Liver (tissue), 3 donors: ENCODE measurements around the gene C2orf74.

Source experiments
- FOXA1 ChIP-seq: IDR thresholded peaks from 2 replicates; pipeline ENCODE4 v1.6.1; 2016; ENCODE audit warnings: antibody characterized with exemption
- HNF4G ChIP-seq: IDR thresholded peaks from 2 replicates; pipeline ENCODE4 v1.6.1; 2016; ENCODE audit warnings: antibody characterized with exemption
- TAF1 ChIP-seq: conservative IDR thresholded peaks from 2 replicates; pipeline ENCODE4 v1.6.1; 2016; ENCODE audit warnings: antibody characterized with exemption, mild to moderate bottlenecking
- YY1 ChIP-seq: IDR thresholded peaks from 2 replicates; pipeline ENCODE4 v1.6.1; 2016; ENCODE audit warnings: antibody characterized with exemption, mild to moderate bottlenecking
- TF ChIP-seq, protein P1 (sequence below): fragments of 150-350 bp; IDR thresholded peaks from 2 replicates; pipeline ENCODE4 v1.5.1; 2017; ENCODE audit warnings: improper control_type of control experiment, low read depth, low read length; ENCODE audit not compliant: missing input control
- TF ChIP-seq, protein P2 (sequence below): IDR thresholded peaks from 2 replicates; pipeline ENCODE4 v1.6.1; 2016; ENCODE audit warnings: antibody characterized with exemption
- donor health status: healthy.
- donor health status: healthy.

DNA sequence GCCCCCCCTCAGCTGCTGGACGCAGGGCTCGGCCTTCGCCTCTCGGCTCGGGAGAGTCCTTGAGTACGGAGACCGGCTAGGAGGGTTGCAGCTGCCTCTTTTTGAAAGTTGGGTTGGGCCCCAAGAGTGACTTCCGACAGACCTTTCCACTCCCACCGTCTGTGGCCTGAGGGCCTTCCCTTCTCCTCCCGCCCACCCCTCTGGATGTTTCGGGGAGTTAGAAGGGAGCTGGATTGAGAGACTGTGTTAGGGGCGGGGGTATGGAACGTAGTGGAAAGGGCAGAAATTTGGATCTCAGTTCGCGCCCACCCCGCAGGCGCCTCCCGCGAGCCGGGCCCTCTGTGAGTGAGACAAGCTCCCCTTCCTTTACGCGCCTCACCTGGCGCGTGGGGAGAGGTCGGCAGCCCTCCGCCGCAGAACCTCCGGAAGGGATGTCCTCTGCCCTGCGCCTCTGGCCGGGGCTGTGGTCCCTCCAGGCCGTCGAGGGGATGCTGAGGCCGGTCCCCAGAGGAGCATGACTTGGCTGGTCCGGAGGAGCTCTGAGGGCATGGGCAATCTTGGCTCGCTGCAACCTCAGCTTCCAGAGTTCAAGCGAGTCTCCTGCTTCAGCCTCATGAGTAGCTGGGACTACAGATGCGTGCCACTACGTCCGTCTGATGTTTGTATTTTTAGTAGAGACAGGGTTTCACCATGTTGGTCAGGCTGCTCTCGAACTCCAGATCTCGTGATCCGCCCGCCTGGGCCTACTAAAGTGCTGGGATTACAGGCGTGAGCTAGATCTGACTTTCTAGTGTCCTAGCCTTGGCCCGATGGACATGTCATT is 15.9 kb downstream of the C2orf74 start:
- TF ChIP-seq, protein P1, sequence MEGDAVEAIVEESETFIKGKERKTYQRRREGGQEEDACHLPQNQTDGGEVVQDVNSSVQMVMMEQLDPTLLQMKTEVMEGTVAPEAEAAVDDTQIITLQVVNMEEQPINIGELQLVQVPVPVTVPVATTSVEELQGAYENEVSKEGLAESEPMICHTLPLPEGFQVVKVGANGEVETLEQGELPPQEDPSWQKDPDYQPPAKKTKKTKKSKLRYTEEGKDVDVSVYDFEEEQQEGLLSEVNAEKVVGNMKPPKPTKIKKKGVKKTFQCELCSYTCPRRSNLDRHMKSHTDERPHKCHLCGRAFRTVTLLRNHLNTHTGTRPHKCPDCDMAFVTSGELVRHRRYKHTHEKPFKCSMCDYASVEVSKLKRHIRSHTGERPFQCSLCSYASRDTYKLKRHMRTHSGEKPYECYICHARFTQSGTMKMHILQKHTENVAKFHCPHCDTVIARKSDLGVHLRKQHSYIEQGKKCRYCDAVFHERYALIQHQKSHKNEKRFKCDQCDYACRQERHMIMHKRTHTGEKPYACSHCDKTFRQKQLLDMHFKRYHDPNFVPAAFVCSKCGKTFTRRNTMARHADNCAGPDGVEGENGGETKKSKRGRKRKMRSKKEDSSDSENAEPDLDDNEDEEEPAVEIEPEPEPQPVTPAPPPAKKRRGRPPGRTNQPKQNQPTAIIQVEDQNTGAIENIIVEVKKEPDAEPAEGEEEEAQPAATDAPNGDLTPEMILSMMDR: no peak
- TF ChIP-seq, protein P2, sequence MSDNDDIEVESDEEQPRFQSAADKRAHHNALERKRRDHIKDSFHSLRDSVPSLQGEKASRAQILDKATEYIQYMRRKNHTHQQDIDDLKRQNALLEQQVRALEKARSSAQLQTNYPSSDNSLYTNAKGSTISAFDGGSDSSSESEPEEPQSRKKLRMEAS: no peak
- TF ChIP-seq HNF4G (no peak), YY1 (no peak), TAF1 (no peak), FOXA1 (no peak)
